ENCODE data around the gene TRPT1.

Gene TRPT1

GRCh38 chr11:64231546-64231945 is 5.6 kb upstream of the TRPT1 start:
- DNase-seq (ENCODE audit: insufficient read length, low spot score) (no peak), FAIRE-seq (no peak)

GRCh38 chr11:64230985-64231365 is 5.0 kb upstream of the TRPT1 start:
- FAIRE-seq = no peak

GRCh38 chr11:64230171-64230984 is 4.4 kb upstream of the TRPT1 start, which contains the start of gene DNAJC4:
Gene DNAJC4 (plus strand): TSS chr11:64230548. CDS start chr11:64230855, 307 bp downstream.
- no peak for FAIRE-seq
- peak; percentile 82 for DNase-seq (ENCODE audit: insufficient read length, low spot score)

More at GRCh38 chr11:64230985-64231365, 5.0 kb upstream of the TRPT1 start:
- DNase-seq (ENCODE audit: insufficient read length, low spot score) = no peak

- no peak for FAIRE-seq
Measured at GRCh38 chr11:64229744-64230170, 3.8 kb upstream of the TRPT1 start.

GRCh38 chr11:64229090-64229743 is 3.2 kb upstream of the TRPT1 start:
- no peak for FAIRE-seq
- DNase-seq (ENCODE audit: insufficient read length, low spot score) = no peak

More at GRCh38 chr11:64229744-64230170, 3.8 kb upstream of the TRPT1 start:
- no peak for DNase-seq (ENCODE audit: insufficient read length, low spot score)

GRCh38 chr11:64227405-64227956 is 1.5 kb upstream of the TRPT1 start:
- DNase-seq (ENCODE audit: insufficient read length, low spot score) (no peak), FAIRE-seq (no peak)

- no peak for DNase-seq (ENCODE audit: insufficient read length, low spot score)
- FAIRE-seq = no peak
Measured at GRCh38 chr11:64226507-64227051, 593 bp upstream of the TRPT1 start.

GRCh38 chr11:64224891-64225607 is 937 bp downstream of the TRPT1 start:
- DNase-seq (ENCODE audit: insufficient read length, low spot score) (no peak), FAIRE-seq (no peak)

GRCh38 chr11:64224151-64224890 is 1.7 kb downstream of the TRPT1 start:
- FAIRE-seq (no peak), DNase-seq (ENCODE audit: insufficient read length, low spot score) (no peak)

- FAIRE-seq = no peak
- no peak for DNase-seq (ENCODE audit: insufficient read length, low spot score)
Measured at GRCh38 chr11:64223001-64223651, 2.9 kb downstream of the TRPT1 start.

GRCh38 chr11:64222651-64223000 is 3.4 kb downstream of the TRPT1 start:
- no peak for FAIRE-seq
- DNase-seq (ENCODE audit: insufficient read length, low spot score) = no peak

- DNase-seq (ENCODE audit: insufficient read length, low spot score) (no peak), FAIRE-seq (no peak)
Measured at GRCh38 chr11:64220798-64221197, 5.2 kb downstream of the TRPT1 start.

GRCh38 chr11:64220271-64220670 is 5.7 kb downstream of the TRPT1 start:
- no peak for FAIRE-seq
- no peak for DNase-seq (ENCODE audit: insufficient read length, low spot score)

GRCh38 chr11:64219755-64220154 is 6.2 kb downstream of the TRPT1 start:
- no peak for FAIRE-seq
- no peak for DNase-seq (ENCODE audit: insufficient read length, low spot score)

GRCh38 chr11:64219354-64219684 is 6.7 kb downstream of the TRPT1 start:
- FAIRE-seq = no peak

GRCh38 chr11:64218628-64219353 is 7.2 kb downstream of the TRPT1 start:
- DNase-seq (ENCODE audit: insufficient read length, low spot score) = no peak
- no peak for FAIRE-seq

More at GRCh38 chr11:64219354-64219684, 6.7 kb downstream of the TRPT1 start:
- no peak for DNase-seq (ENCODE audit: insufficient read length, low spot score)

GRCh38 chr11:64216879-64217278 is 9.1 kb downstream of the TRPT1 start:
- FAIRE-seq (no peak), DNase-seq (ENCODE audit: insufficient read length, low spot score) (no peak)

GRCh38 chr11:64211181-64211872 is 14.7 kb downstream of the TRPT1 start:
- FAIRE-seq (no peak), DNase-seq (ENCODE audit: insufficient read length, low spot score) (no peak)
